GM23338 (cell line): Measurements from ENCODE around the gene OSBPL5. TPM values are rescaled to one million over a fixed set of nuclear protein-coding genes. Genes with fewer than 3 reads are reported as not detected.

Experiments used
- ATAC-seq: fragments of 200-7000 bp; cut with Tn5 transposase; 3 replicates; pipeline ENCODE4 v1.9.1; 2020
- DNase-seq: peaks from one replicate; pipeline ENCODE4 v3.0.0-alpha.2; 2015; ENCODE audit warnings: low spot score
- H2AFZ ChIP-seq: fragments of 200-600 bp; sonication (generic); 2 replicates; pipeline ENCODE4 v1.8.0; 2016; ENCODE audit warnings: antibody characterized with exemption, mild to moderate bottlenecking, moderate library complexity
- H3F3A ChIP-seq: fragments of 200-600 bp; sonication (generic); replicated peaks from 2 replicates; pipeline ENCODE4 v1.8.0; 2017; ENCODE audit warnings: antibody characterized with exemption, mixed run types, low read depth
- H3K27ac ChIP-seq: fragments of 200-600 bp; sonication (generic); 2 replicates; pipeline ENCODE4 v1.6.1; 2016; ENCODE audit warnings: low read depth
- H3K27me3 ChIP-seq: fragments of 200-600 bp; sonication (generic); 2 replicates; pipeline ENCODE4 v1.8.0; 2016; ENCODE audit warnings: mild to moderate bottlenecking, mixed run types, moderate library complexity; ENCODE audit not compliant: insufficient read depth
- H3K36me3 ChIP-seq: fragments of 200-600 bp; sonication (generic); 2 replicates; pipeline ENCODE4 v1.8.0; 2016; ENCODE audit warnings: mild to moderate bottlenecking; ENCODE audit not compliant: insufficient read depth
- H3K4me1 ChIP-seq: fragments of 200-600 bp; sonication (generic); 2 replicates; pipeline ENCODE4 v1.8.0; 2016; ENCODE audit warnings: mild to moderate bottlenecking, moderate library complexity; ENCODE audit not compliant: insufficient read depth
- H3K4me2 ChIP-seq: fragments of 200-600 bp; sonication (generic); 2 replicates; pipeline ENCODE4 v1.7.1; 2017; ENCODE audit warnings: mixed run types
- H3K4me3 ChIP-seq: fragments of 200-600 bp; sonication (generic); 2 replicates; pipeline ENCODE4 v1.6.1; 2016; ENCODE audit warnings: mixed run types
- H3K79me2 ChIP-seq: fragments of 200-600 bp; sonication (generic); replicated peaks from 2 replicates; pipeline ENCODE4 v1.8.0; 2017; ENCODE audit warnings: mild to moderate bottlenecking; ENCODE audit not compliant: insufficient read depth
- H3K9me2 ChIP-seq: fragments of 200-600 bp; sonication (generic); 2 replicates; pipeline ENCODE4 v1.8.0; 2017; ENCODE audit not compliant: insufficient read depth
- H4K20me1 ChIP-seq: fragments of 200-600 bp; sonication (generic); replicated peaks from 2 replicates; pipeline ENCODE4 v1.8.0; 2017; ENCODE audit warnings: mild to moderate bottlenecking; ENCODE audit not compliant: insufficient read depth
- H3K27ac Mint-ChIP-seq: 2 replicates; pipeline ENCODE4 v1.8.0; 2020; ENCODE audit warnings: inconsistent platforms, mild to moderate bottlenecking, moderate library complexity, mixed read lengths
- H3K27me3 Mint-ChIP-seq: 3 replicates; pipeline ENCODE4 v1.8.0; 2022; ENCODE audit warnings: low read depth, mild to moderate bottlenecking, moderate library complexity, mixed read lengths, inconsistent platforms; ENCODE audit not compliant: insufficient read depth, poor library complexity
- H3K36me3 Mint-ChIP-seq: 3 replicates; pipeline ENCODE4 v1.8.0; 2021; ENCODE audit warnings: low read depth, mild to moderate bottlenecking, inconsistent platforms, moderate library complexity, mixed read lengths
- H3K4me1 Mint-ChIP-seq: 3 replicates; pipeline ENCODE4 v1.8.0; 2020; ENCODE audit warnings: mild to moderate bottlenecking, inconsistent platforms, mixed read lengths
- H3K4me3 Mint-ChIP-seq: 3 replicates; pipeline ENCODE4 v1.8.0; 2021; ENCODE audit warnings: moderate library complexity, mild to moderate bottlenecking, inconsistent platforms, mixed read lengths
- H3K9me3 Mint-ChIP-seq: 3 replicates; pipeline ENCODE4 v1.8.0; 2020; ENCODE audit warnings: moderate library complexity, mild to moderate bottlenecking, inconsistent platforms, mixed read lengths
- EZH2 ChIP-seq: fragments of 200-600 bp; sonication (generic); IDR thresholded peaks from one replicate; pipeline ENCODE4 v1.8.0; 2017; ENCODE audit warnings: antibody characterized with exemption, mild to moderate bottlenecking, low read depth; ENCODE audit not compliant: unreplicated experiment
- NANOG ChIP-seq: IDR thresholded peaks from 2 replicates; pipeline ENCODE4 v1.6.1; 2016; ENCODE audit warnings: antibody characterized with exemption, borderline replicate concordance
- POLR2AphosphoS5 ChIP-seq: IDR thresholded peaks from 2 replicates; pipeline ENCODE4 v1.6.1; 2016; ENCODE audit warnings: antibody characterized with exemption, low read depth
- STAT1 ChIP-seq: IDR thresholded peaks from one replicate; pipeline ENCODE4 v1.6.1; 2016; ENCODE audit warnings: antibody characterized with exemption; ENCODE audit not compliant: unreplicated experiment
- ZNF114 ChIP-seq: fragments of 250-450 bp; sonication (Bioruptor Pico); IDR thresholded peaks from 2 replicates; pipeline ENCODE4 v1.5.0; 2020; ENCODE audit warnings: mild to moderate bottlenecking, moderate library complexity
- ZNF331 ChIP-seq: fragments of 250-450 bp; sonication (Bioruptor Pico); IDR thresholded peaks from 2 replicates; pipeline ENCODE4 v1.5.0; 2020; ENCODE audit warnings: low read depth, mild to moderate bottlenecking, moderate library complexity
- polyA plus RNA-seq: library from polyadenylated mRNA; unstranded; fragments of >200 nt; fragmentation: Nextera tagmentation; extraction: Ambion mirVana; gene quantifications from 2 replicates; pipeline ENCODE4 v1.2.1, GENCODE V29; 2016
- total RNA-seq: library from RNA; depleted of rRNA; stranded (reverse); fragments of >200 nt; shearing (Covaris generic); gene quantifications from 2 replicates; pipeline ENCODE4 v1.2.3, GENCODE V29; 2014
- TF ChIP-seq, protein P1 (sequence below): IDR thresholded peaks from 2 replicates; pipeline ENCODE4 v1.6.1; 2016; ENCODE audit warnings: antibody characterized with exemption
- TF ChIP-seq, protein P2 (sequence below): fragments of 250-450 bp; sonication (Bioruptor Pico); IDR thresholded peaks from 2 replicates; pipeline ENCODE4 v1.5.0; 2020; ENCODE audit warnings: mild to moderate bottlenecking, moderate library complexity
- TF ChIP-seq, protein P3 (sequence below), 2 experiments: fragments of 200-600 bp in 1 of 2; sonication (generic) in 1 of 2; conservative IDR thresholded peaks; 2 replicates each; pipeline versions ENCODE4 v1.5.1 to v1.6.1; 2016 to 2017; ENCODE audit warnings: antibody characterized with exemption in 2 of 2, low read depth in 2 of 2, mild to moderate bottlenecking in 2 of 2, moderate library complexity in 1 of 2

The OSBPL5 gene
- total and polyA plus RNA-seq, 2 experiments from 2014 or later = 2.7 to 12.0 TPM

DNA sequence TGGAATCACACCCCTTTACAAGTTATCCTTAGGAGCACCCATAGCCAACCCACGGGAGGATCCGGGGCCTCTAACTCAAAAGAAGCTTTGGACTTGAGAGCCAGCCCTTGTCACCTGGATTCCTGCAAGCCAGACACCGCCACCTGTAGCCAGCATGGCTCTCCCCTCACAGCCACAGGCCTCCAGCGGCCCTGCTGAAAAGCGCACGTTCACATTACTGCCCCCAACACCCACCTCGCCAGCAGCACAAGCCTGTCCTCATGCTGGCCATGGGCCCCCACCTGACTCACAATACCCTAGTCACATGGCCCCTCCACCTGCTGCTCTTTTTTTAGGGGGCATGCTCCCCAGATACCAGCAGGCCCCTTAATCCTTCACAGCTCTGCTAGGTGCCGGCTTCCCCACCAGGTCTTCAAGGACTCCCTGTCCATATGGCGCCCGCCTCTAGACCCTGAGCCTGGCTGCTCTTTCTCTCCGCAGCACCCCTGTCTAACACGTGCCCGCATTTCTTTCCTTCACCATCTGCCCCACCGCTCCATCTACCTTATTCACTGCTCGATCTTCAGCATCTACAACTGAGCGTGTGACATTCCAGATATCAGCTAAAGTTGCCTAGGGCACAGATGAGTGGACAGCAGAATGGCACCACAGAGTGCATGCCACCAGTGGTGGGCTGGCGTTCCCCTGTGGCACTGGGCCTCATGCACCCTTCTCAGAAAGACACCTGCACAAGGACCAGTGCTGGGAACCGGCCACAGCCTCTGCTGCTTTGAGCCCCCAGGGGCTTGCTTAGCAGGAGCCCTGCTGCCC lies 114.5 kb downstream of the OSBPL5 start:
- Histone ChIP-seq H3K27me3 (no peaks in the 10 kb centered on the region), H3K36me3 (peaks cover 10% of the 10 kb centered on the region), H3K27ac (no peak overlapping the region), H3K4me1 (peaks cover 20% of the 10 kb centered on the region), H3F3A (no peaks in the 10 kb centered on the region), H3K4me3 (no peak overlapping the region), H3K9me2 (no peaks in the 10 kb centered on the region), H3K79me2 (peaks cover 100% of the 10 kb centered on the region), H2AFZ (no peak overlapping the region), H3K4me2 (no peak overlapping the region), H4K20me1 (peaks cover 69% of the 10 kb centered on the region)
- H3K27me3 Mint-ChIP-seq = peaks cover 11% of the 10 kb centered on the region
- H3K4me3 Mint-ChIP-seq = no peak overlapping the region
- peaks cover 49% of the 10 kb centered on the region for H3K4me1 Mint-ChIP-seq
- H3K9me3 Mint-ChIP-seq = no peaks in the 10 kb centered on the region
- ATAC-seq = no peak
- H3K36me3 Mint-ChIP-seq = peaks cover 50% of the 10 kb centered on the region
- no peak for DNase-seq
- TF ChIP-seq, protein P1, sequence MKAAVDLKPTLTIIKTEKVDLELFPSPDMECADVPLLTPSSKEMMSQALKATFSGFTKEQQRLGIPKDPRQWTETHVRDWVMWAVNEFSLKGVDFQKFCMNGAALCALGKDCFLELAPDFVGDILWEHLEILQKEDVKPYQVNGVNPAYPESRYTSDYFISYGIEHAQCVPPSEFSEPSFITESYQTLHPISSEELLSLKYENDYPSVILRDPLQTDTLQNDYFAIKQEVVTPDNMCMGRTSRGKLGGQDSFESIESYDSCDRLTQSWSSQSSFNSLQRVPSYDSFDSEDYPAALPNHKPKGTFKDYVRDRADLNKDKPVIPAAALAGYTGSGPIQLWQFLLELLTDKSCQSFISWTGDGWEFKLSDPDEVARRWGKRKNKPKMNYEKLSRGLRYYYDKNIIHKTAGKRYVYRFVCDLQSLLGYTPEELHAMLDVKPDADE = no peak
- no peak for TF ChIP-seq ZNF331
- peak overlapping the region; percentile 47 for H3K27ac Mint-ChIP-seq

DNA sequence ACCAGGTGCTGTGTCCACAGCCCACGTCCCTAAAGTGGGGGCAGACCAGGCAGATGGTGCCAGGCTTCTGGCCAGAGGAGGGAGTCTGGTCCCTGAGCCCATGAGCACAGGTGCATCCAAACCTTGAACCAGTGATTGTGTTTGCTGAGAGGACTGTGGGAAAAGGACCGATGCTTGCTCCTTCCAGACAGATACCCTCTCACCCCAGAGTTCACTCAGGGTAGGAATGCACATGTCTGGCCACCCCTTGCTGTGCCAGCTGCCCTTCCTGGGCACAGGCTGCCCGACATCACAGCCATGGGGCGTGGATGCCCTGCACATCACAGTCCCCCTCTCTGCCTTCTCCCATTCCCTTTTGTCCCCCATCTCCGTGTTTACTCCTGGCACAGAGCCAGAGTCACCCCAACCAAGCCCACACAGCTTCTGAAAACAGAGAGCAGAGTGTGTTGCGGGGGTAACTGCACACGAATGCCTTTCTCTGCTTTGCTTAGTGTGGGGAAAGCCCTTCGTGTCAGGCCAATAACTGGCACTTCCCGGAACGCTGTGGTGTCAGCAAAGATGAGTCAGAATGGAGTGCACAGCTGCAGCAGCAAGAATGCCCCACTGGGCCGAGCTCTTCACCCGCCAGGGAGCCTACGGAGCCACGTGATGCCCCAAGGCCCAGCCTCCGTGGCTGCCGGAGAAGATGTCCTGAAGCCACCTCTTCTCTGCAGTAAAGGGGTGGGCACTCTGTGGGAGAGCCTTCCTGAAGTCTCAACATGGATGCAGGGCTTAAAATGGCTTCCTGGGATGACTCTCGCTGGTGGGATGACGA lies 115.5 kb downstream of the OSBPL5 start:
- ATAC-seq (no peak), DNase-seq (no peak)
- H3K4me3 ChIP-seq = no peak overlapping the region
- peaks cover 9% of the 10 kb centered on the region for H3K27me3 Mint-ChIP-seq
- H3K79me2 ChIP-seq = peaks cover 100% of the 10 kb centered on the region
- H3K36me3 Mint-ChIP-seq = peaks cover 51% of the 10 kb centered on the region
- H3K4me1 ChIP-seq = peaks cover 17% of the 10 kb centered on the region
- H3F3A ChIP-seq = no peaks in the 10 kb centered on the region
- no peak overlapping the region for H3K27ac ChIP-seq
- H3K27ac Mint-ChIP-seq = peak overlapping the region; percentile 47; the same call in 1 of the 2 replicates
- peaks cover 42% of the 10 kb centered on the region for H3K4me1 Mint-ChIP-seq
- H3K4me2 ChIP-seq = no peak overlapping the region
- peaks cover 64% of the 10 kb centered on the region for H4K20me1 ChIP-seq
- no peak overlapping the region for H2AFZ ChIP-seq
- no peak overlapping the region for H3K4me3 Mint-ChIP-seq
- peaks cover 8% of the 10 kb centered on the region for H3K36me3 ChIP-seq
- H3K9me2 ChIP-seq = no peaks in the 10 kb centered on the region
- no peaks in the 10 kb centered on the region for H3K9me3 Mint-ChIP-seq
- H3K27me3 ChIP-seq = no peaks in the 10 kb centered on the region
- no peak for TF ChIP-seq NANOG
- TF ChIP-seq ZNF331 = no peak
- TF ChIP-seq, protein P2, sequence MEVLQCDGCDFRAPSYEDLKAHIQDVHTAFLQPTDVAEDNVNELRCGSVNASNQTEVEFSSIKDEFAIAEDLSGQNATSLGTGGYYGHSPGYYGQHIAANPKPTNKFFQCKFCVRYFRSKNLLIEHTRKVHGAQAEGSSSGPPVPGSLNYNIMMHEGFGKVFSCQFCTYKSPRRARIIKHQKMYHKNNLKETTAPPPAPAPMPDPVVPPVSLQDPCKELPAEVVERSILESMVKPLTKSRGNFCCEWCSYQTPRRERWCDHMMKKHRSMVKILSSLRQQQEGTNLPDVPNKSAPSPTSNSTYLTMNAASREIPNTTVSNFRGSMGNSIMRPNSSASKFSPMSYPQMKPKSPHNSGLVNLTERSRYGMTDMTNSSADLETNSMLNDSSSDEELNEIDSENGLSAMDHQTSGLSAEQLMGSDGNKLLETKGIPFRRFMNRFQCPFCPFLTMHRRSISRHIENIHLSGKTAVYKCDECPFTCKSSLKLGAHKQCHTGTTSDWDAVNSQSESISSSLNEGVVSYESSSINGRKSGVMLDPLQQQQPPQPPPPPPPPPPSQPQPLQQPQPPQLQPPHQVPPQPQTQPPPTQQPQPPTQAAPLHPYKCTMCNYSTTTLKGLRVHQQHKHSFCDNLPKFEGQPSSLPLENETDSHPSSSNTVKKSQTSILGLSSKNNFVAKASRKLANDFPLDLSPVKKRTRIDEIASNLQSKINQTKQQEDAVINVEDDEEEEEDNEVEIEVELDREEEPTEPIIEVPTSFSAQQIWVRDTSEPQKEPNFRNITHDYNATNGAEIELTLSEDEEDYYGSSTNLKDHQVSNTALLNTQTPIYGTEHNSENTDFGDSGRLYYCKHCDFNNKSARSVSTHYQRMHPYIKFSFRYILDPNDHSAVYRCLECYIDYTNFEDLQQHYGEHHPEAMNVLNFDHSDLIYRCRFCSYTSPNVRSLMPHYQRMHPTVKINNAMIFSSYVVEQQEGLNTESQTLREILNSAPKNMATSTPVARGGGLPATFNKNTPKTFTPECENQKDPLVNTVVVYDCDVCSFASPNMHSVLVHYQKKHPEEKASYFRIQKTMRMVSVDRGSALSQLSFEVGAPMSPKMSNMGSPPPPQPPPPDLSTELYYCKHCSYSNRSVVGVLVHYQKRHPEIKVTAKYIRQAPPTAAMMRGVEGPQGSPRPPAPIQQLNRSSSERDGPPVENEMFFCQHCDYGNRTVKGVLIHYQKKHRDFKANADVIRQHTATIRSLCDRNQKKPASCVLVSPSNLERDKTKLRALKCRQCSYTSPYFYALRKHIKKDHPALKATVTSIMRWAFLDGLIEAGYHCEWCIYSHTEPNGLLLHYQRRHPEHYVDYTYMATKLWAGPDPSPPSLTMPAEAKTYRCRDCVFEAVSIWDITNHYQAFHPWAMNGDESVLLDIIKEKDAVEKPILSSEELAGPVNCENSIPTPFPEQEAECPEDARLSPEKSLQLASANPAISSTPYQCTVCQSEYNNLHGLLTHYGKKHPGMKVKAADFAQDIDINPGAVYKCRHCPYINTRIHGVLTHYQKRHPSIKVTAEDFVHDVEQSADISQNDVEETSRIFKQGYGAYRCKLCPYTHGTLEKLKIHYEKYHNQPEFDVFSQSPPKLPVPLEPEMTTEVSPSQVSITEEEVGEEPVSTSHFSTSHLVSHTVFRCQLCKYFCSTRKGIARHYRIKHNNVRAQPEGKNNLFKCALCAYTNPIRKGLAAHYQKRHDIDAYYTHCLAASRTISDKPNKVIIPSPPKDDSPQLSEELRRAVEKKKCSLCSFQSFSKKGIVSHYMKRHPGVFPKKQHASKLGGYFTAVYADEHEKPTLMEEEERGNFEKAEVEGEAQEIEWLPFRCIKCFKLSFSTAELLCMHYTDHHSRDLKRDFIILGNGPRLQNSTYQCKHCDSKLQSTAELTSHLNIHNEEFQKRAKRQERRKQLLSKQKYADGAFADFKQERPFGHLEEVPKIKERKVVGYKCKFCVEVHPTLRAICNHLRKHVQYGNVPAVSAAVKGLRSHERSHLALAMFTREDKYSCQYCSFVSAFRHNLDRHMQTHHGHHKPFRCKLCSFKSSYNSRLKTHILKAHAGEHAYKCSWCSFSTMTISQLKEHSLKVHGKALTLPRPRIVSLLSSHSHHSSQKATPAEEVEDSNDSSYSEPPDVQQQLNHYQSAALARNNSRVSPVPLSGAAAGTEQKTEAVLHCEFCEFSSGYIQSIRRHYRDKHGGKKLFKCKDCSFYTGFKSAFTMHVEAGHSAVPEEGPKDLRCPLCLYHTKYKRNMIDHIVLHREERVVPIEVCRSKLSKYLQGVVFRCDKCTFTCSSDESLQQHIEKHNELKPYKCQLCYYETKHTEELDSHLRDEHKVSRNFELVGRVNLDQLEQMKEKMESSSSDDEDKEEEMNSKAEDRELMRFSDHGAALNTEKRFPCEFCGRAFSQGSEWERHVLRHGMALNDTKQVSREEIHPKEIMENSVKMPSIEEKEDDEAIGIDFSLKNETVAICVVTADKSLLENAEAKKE (CRISPR knock-in tag) = no peak
- no peak for TF ChIP-seq EZH2
- TF ChIP-seq, protein P1 = no peak
- TF ChIP-seq ZNF114 (CRISPR knock-in tag) = no peak
- TF ChIP-seq, protein P3, sequence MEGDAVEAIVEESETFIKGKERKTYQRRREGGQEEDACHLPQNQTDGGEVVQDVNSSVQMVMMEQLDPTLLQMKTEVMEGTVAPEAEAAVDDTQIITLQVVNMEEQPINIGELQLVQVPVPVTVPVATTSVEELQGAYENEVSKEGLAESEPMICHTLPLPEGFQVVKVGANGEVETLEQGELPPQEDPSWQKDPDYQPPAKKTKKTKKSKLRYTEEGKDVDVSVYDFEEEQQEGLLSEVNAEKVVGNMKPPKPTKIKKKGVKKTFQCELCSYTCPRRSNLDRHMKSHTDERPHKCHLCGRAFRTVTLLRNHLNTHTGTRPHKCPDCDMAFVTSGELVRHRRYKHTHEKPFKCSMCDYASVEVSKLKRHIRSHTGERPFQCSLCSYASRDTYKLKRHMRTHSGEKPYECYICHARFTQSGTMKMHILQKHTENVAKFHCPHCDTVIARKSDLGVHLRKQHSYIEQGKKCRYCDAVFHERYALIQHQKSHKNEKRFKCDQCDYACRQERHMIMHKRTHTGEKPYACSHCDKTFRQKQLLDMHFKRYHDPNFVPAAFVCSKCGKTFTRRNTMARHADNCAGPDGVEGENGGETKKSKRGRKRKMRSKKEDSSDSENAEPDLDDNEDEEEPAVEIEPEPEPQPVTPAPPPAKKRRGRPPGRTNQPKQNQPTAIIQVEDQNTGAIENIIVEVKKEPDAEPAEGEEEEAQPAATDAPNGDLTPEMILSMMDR (conservative IDR thresholded peaks at IDR 0.05; ENCODE audit: low read depth in 2 of 2) = no peak
- TF ChIP-seq POLR2AphosphoS5 = no peak
- no peak for TF ChIP-seq STAT1
